GM03348 (cell line): Measurements from ENCODE around the gene INHBB.
A peak's percentile ranks its signal among the peaks of the same experiment; 100 is the strongest.

Experiments
- DNase-seq: peaks from one replicate; pipeline ENCODE4 v3.0.0; 2012; ENCODE audit warnings: low spot score

INHBB gene

GRCh38 chr2:120343100-120343432, 2.9 kb upstream of the INHBB start:
- no peak for DNase-seq

- peak; percentile 96 for DNase-seq
Measured at GRCh38 chr2:120343433-120344105, 2.4 kb upstream of the INHBB start.

DNA sequence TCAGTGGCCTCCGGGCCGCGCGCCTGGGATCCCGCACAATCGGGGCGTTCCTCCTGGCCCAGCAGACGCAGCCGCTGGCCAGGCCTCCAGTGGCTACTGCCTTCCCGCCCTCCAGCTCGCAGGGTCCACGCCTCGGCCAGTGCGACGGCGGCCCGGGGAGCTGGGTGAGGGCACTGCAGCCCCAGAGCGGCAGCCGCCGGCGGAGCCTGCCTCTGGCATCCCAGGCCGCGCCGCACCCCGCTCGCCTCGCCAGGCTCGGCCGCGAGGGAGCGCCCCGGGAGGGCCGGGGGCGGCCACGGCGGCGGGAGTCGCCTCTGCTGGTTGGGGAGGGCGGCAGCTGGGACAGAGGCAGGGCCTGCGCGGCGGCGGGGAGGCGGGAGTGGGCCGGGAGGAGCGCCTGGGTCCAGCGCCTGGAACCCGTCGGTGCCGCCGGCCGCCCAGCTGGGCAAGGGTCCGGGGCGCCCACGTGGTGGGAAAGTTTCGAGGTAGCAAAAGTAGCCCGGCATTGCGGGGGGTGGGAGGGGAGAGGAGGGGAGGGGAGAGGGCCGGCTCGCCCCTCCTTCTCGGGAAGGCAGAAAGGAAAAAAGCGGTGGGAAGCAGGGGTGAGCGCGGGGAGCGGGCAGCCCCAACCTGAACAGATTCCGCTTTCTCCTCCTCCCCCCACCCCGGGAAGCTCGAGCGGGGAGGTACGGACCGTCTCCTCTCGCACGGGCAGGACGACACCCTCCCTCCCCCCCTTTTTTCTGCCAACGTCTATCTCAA, 1.5 kb upstream of the INHBB start:
- peak; percentile 77 for DNase-seq

- DNase-seq, result peak; percentile 64
Measured at GRCh38 chr2:120344976-120345581, 857 bp upstream of the INHBB start.

DNA sequence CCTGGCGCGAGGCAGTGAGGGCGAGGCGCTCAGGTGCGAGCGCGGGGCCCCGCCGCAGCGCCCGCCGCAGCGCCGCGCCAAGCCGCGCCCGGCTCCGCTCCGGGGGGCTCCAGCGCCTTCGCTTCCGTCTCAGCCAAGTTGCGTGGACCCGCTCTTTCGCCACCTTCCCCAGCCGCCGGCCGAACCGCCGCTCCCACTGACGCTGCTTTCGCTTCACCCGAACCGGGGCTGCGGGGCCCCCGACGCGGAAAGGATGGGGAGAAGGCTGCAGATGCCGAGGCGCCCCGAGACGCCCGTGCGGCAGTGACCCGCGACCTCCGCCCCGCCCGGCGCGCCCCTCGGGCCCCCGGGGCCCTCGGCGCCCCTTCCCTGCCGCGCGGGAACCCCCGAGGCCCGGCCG, 328 bp upstream of the INHBB start:
- DNase-seq, result peak; percentile 31

GRCh38 chr2:120346667-120347358, 877 bp downstream of the INHBB start:
- peak; percentile 65 for DNase-seq

DNA sequence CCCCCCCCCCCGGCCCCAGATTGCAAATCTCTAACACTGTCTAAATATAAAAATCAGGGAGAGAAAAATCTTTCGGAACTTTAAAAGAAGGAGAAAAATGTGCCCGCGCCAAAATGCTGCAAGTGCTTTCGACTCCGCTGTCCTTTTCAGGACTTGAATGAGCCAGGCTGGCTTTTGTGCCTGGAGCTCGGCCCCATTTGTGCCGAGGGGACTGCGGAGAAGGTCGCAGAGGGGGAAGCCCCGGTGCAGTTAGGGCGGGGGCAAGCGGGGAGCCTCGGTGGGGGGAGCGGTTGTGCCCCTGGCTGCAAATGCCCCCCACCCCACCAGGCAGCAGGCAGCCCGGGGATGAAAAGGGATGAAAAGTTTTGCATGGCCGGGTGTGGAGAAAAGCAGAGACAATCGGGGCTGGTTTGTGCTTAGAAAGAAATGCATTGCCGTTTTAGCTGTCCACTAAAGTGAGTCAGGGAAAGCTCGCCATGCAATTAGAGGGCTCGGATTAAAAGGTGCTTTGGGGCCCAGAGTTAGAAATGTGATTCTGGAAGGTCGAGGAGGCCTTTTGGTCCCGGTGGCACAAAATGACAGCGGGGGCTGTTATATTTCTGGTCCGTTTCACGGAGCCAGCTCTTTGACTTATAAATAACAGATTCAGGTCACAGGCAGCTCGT, 1.6 kb downstream of the INHBB start:
- peak; percentile 48 for DNase-seq

GRCh38 chr2:120348134-120348736, 2.3 kb downstream of the INHBB start:
- DNase-seq, result no peak

DNA sequence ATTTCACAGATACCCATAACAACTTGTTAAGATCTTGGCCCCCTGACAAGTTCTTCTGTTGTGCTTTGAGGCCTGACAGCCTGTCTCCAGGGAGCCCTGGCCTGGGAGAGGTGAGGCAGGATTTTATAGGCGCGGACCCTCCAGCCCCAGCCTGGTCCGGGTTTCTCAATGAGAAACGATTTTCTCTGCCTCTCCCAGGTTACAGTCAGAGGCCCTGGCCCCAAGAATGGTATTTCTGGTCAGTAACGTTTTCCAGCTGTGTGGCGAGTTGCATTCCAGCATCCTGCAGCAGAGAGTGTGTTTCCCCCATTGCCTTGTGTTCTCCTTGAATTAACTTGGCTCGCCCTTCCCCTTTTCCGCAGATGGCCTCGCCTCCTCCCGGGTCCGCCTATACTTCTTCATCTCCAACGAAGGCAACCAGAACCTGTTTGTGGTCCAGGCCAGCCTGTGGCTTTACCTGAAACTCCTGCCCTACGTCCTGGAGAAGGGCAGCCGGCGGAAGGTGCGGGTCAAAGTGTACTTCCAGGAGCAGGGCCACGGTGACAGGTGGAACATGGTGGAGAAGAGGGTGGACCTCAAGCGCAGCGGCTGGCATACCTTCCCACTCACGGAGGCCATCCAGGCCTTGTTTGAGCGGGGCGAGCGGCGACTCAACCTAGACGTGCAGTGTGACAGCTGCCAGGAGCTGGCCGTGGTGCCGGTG, 3.0 kb downstream of the INHBB start:
- DNase-seq, result no peak

- no peak for DNase-seq
Measured at GRCh38 chr2:120349440-120349921, 3.5 kb downstream of the INHBB start.

GRCh38 chr2:120350080-120350479, 4.1 kb downstream of the INHBB start:
- DNase-seq, result no peak

DNA sequence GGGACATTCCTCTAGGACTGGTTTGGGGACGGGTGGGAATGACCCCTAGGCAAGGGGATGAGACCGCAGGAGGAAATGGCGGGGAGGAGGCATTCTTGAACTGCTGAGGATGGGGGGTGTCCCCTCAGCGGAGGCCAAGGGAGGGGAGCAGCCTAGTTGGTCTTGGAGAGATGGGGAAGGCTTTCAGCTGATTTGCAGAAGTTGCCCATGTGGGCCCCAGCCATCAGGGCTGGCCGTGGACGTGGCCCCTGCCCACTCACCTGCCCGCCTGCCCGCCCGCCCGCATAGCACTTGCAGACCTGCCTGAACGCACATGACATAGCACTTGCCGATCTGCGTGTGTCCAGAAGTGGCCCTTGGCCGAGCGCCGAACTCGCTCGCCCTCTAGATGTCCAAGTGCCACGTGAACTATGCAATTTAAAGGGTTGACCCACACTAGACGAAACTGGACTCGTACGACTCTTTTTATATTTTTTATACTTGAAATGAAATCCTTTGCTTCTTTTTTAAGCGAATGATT, 4.9 kb downstream of the INHBB start:
- DNase-seq, result no peak

- DNase-seq, result no peak
Measured at GRCh38 chr2:120352696-120353590, 7.0 kb downstream of the INHBB start.

DNA sequence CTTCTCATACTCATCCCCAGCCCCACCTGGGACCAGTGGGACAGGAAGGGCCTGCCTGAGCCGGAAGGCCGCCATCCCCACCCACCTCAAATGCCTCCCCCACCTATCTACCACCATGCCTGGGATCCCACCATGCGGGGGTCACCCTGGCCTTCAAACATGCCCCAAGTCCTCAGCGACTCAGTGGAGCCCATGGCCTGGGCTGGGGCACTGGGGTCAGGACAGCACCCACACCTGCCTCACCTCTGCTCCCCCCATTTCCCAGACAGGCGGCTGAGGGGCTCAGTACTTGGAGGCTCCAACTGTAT, 7.6 kb downstream of the INHBB start:
- DNase-seq, result no peak

GRCh38 chr2:120353931-120354330, 8.0 kb downstream of the INHBB start:
- no peak for DNase-seq

DNA sequence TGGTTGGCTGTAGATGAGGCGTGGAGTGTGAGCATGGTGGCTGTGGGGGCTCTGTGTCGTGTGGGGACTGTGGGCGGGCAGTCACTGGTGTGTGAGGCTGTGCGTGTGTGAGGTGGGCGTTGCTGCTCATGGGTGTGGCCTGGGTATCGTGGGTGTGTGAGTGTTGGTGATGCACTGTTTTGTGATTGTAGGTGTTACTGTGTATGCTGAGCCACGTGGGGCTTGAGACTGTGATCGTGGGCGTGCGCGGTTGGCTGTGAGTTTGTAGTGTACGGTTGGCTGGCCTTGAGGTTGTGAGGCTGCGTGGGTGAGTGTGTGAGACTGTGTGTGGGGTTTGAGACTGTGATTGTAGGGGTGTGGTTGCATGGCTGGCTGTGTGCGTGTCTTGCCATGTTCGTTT, 8.5 kb downstream of the INHBB start:
- DNase-seq, result no peak

GRCh38 chr2:120354935-120355779, 9.2 kb downstream of the INHBB start:
- no peak for DNase-seq

DNA sequence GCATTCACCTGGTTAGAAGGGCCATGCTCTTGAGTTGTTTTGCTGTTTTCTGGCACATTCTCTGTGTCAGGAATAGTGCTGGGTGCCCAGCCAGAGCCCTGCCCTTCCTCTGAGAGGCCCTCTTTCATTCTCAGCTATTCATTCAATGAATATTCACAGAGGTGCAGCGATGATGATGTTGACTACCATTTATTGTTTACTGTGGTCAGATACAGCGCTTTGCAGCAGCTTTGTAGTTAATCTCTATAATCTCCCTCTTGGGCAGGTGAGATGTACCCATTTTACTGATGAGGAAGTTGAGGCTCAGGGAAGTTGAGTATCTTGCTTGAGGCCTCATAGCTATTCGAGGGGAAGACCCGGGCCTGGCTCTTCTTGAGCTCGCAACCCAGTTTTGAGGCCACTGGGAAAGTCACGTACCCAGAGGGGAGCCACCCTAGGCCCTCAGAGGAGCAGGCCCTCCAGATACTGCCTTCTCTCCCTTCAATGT, 9.9 kb downstream of the INHBB start:
- no peak for DNase-seq

DNA sequence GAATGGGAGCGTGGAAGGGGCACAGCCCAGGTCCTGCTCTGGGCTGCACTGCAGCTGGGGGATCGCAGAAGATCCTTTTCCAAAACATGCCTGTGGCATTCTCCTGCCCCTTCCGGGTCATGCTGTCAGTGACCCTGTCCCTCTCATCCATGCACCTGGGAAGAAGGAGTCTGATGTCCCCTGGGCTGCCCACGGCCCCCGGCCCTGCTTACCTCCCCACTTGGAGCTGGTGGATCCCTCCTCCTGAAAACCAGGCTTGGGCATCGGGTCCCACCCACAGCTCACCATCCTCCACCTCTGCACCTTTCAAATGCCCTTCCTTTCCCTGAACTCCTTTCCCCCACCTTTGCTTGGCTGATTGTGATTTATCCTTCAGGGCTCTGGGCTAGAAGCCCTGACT, 11.8 kb downstream of the INHBB start:
- no peak for DNase-seq
